GM23338 (cell line): Measurements from ENCODE around the gene DIP2C. TPM values are rescaled to one million over a fixed set of nuclear protein-coding genes. Genes with fewer than 3 reads are reported as not detected.

ENCODE experiments used
- ATAC-seq: fragments of 200-7000 bp; cut with Tn5 transposase; 3 replicates; pipeline ENCODE4 v1.9.1; 2020
- DNase-seq: peaks from one replicate; pipeline ENCODE4 v3.0.0-alpha.2; 2015; ENCODE audit warnings: low spot score
- H2AFZ ChIP-seq: fragments of 200-600 bp; sonication (generic); 2 replicates; pipeline ENCODE4 v1.8.0; 2016; ENCODE audit warnings: antibody characterized with exemption, mild to moderate bottlenecking, moderate library complexity
- H3F3A ChIP-seq: fragments of 200-600 bp; sonication (generic); replicated peaks from 2 replicates; pipeline ENCODE4 v1.8.0; 2017; ENCODE audit warnings: antibody characterized with exemption, mixed run types, low read depth
- H3K27ac ChIP-seq: fragments of 200-600 bp; sonication (generic); 2 replicates; pipeline ENCODE4 v1.6.1; 2016; ENCODE audit warnings: low read depth
- H3K27me3 ChIP-seq: fragments of 200-600 bp; sonication (generic); 2 replicates; pipeline ENCODE4 v1.8.0; 2016; ENCODE audit warnings: mild to moderate bottlenecking, mixed run types, moderate library complexity; ENCODE audit not compliant: insufficient read depth
- H3K36me3 ChIP-seq: fragments of 200-600 bp; sonication (generic); 2 replicates; pipeline ENCODE4 v1.8.0; 2016; ENCODE audit warnings: mild to moderate bottlenecking; ENCODE audit not compliant: insufficient read depth
- H3K4me1 ChIP-seq: fragments of 200-600 bp; sonication (generic); 2 replicates; pipeline ENCODE4 v1.8.0; 2016; ENCODE audit warnings: mild to moderate bottlenecking, moderate library complexity; ENCODE audit not compliant: insufficient read depth
- H3K4me2 ChIP-seq: fragments of 200-600 bp; sonication (generic); 2 replicates; pipeline ENCODE4 v1.7.1; 2017; ENCODE audit warnings: mixed run types
- H3K4me3 ChIP-seq: fragments of 200-600 bp; sonication (generic); 2 replicates; pipeline ENCODE4 v1.6.1; 2016; ENCODE audit warnings: mixed run types
- H3K79me2 ChIP-seq: fragments of 200-600 bp; sonication (generic); replicated peaks from 2 replicates; pipeline ENCODE4 v1.8.0; 2017; ENCODE audit warnings: mild to moderate bottlenecking; ENCODE audit not compliant: insufficient read depth
- H3K9me2 ChIP-seq: fragments of 200-600 bp; sonication (generic); 2 replicates; pipeline ENCODE4 v1.8.0; 2017; ENCODE audit not compliant: insufficient read depth
- H4K20me1 ChIP-seq: fragments of 200-600 bp; sonication (generic); replicated peaks from 2 replicates; pipeline ENCODE4 v1.8.0; 2017; ENCODE audit warnings: mild to moderate bottlenecking; ENCODE audit not compliant: insufficient read depth
- H3K27ac Mint-ChIP-seq: 2 replicates; pipeline ENCODE4 v1.8.0; 2020; ENCODE audit warnings: inconsistent platforms, mild to moderate bottlenecking, moderate library complexity, mixed read lengths
- H3K27me3 Mint-ChIP-seq: 3 replicates; pipeline ENCODE4 v1.8.0; 2022; ENCODE audit warnings: low read depth, mild to moderate bottlenecking, moderate library complexity, mixed read lengths, inconsistent platforms; ENCODE audit not compliant: insufficient read depth, poor library complexity
- H3K36me3 Mint-ChIP-seq: 3 replicates; pipeline ENCODE4 v1.8.0; 2021; ENCODE audit warnings: low read depth, mild to moderate bottlenecking, inconsistent platforms, moderate library complexity, mixed read lengths
- H3K4me1 Mint-ChIP-seq: 3 replicates; pipeline ENCODE4 v1.8.0; 2020; ENCODE audit warnings: mild to moderate bottlenecking, inconsistent platforms, mixed read lengths
- H3K4me3 Mint-ChIP-seq: 3 replicates; pipeline ENCODE4 v1.8.0; 2021; ENCODE audit warnings: moderate library complexity, mild to moderate bottlenecking, inconsistent platforms, mixed read lengths
- H3K9me3 Mint-ChIP-seq: 3 replicates; pipeline ENCODE4 v1.8.0; 2020; ENCODE audit warnings: moderate library complexity, mild to moderate bottlenecking, inconsistent platforms, mixed read lengths
- CREB1 ChIP-seq: fragments of 250-450 bp; sonication (Bioruptor Pico); IDR thresholded peaks from 2 replicates; pipeline ENCODE4 v1.5.0; 2020; ENCODE audit warnings: low read depth, mild to moderate bottlenecking, moderate library complexity
- EZH2 ChIP-seq: fragments of 200-600 bp; sonication (generic); IDR thresholded peaks from one replicate; pipeline ENCODE4 v1.8.0; 2017; ENCODE audit warnings: antibody characterized with exemption, mild to moderate bottlenecking, low read depth; ENCODE audit not compliant: unreplicated experiment
- JUNB ChIP-seq: IDR thresholded peaks from one replicate; pipeline ENCODE4 v1.6.1; 2016; ENCODE audit warnings: antibody characterized with exemption; ENCODE audit not compliant: unreplicated experiment
- NANOG ChIP-seq: IDR thresholded peaks from 2 replicates; pipeline ENCODE4 v1.6.1; 2016; ENCODE audit warnings: antibody characterized with exemption, borderline replicate concordance
- POLR2AphosphoS5 ChIP-seq: IDR thresholded peaks from 2 replicates; pipeline ENCODE4 v1.6.1; 2016; ENCODE audit warnings: antibody characterized with exemption, low read depth
- ZNF114 ChIP-seq: fragments of 250-450 bp; sonication (Bioruptor Pico); IDR thresholded peaks from 2 replicates; pipeline ENCODE4 v1.5.0; 2020; ENCODE audit warnings: mild to moderate bottlenecking, moderate library complexity
- ZNF331 ChIP-seq: fragments of 250-450 bp; sonication (Bioruptor Pico); IDR thresholded peaks from 2 replicates; pipeline ENCODE4 v1.5.0; 2020; ENCODE audit warnings: low read depth, mild to moderate bottlenecking, moderate library complexity
- polyA plus RNA-seq: library from polyadenylated mRNA; unstranded; fragments of >200 nt; fragmentation: Nextera tagmentation; extraction: Ambion mirVana; gene quantifications from 2 replicates; pipeline ENCODE4 v1.2.1, GENCODE V29; 2016
- total RNA-seq: library from RNA; depleted of rRNA; stranded (reverse); fragments of >200 nt; shearing (Covaris generic); gene quantifications from 2 replicates; pipeline ENCODE4 v1.2.3, GENCODE V29; 2014
- TF ChIP-seq, protein P1 (sequence below), 2 experiments: fragments of 200-600 bp in 1 of 2; sonication (generic) in 1 of 2; conservative IDR thresholded peaks; 2 replicates each; pipeline versions ENCODE4 v1.5.1 to v1.6.1; 2016 to 2017; ENCODE audit warnings: antibody characterized with exemption in 2 of 2, low read depth in 2 of 2, mild to moderate bottlenecking in 2 of 2, moderate library complexity in 1 of 2
- TF ChIP-seq, protein P2 (sequence below): fragments of 250-450 bp; sonication (Bioruptor Pico); IDR thresholded peaks from 2 replicates; pipeline ENCODE4 v1.5.0; 2020; ENCODE audit warnings: mild to moderate bottlenecking, moderate library complexity
- TF ChIP-seq, protein P3 (sequence below): IDR thresholded peaks from 2 replicates; pipeline ENCODE4 v1.6.1; 2016; ENCODE audit warnings: antibody characterized with exemption
- TF ChIP-seq, protein P4 (sequence below): IDR thresholded peaks from one replicate; pipeline ENCODE4 v1.6.1; 2018; ENCODE audit warnings: antibody characterized with exemption; ENCODE audit not compliant: unreplicated experiment

The DIP2C gene
- total and polyA plus RNA-seq, 2 experiments from 2014 or later: 5.1 to 7.7 TPM

DNA sequence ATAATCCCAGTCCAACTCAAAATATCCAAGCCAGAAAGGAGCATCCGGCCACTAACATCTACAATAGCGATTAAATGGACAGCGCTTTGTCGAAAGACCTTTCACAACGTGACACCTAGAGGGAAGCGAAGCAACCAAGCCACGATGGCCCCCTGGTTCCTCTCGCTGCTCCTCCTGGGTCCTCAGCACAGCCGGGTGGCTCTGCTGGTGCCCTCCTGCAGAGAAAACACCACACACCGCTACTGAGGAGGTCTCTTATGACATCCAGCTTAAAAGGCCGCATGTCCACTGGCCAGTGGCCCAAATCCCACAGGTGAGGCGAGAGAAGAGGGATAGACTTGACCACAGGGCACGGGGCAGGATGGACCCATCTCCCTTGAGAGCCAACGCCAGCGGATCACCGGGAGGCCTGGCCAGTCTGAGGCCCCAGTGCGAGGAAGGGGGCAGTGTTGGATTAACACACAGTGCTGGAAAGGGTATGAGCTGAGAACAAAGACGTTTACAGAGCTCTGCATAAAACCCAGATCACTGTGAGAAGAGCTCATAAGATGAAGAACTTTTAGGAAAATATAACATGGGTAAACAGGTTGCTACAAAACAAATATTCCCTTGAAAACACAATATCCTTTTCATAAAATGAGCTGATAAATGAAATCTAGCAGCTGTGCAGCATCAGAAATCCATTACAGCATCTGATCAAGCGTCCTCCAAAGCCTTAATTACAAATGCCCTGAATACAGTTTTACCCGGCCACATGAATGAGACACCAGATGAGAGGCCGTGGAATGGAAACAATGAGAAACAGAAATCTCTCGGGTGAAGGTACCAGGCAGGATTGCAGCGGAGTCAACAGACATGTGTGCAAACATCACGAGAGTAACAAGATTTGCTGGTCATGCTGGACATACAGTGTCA is 236.7 kb downstream of the DIP2C start:
- no peak for DNase-seq
- no peaks in the 10 kb centered on the region for H3F3A ChIP-seq
- H3K9me3 Mint-ChIP-seq: no peaks in the 10 kb centered on the region

More for the DNA sequence above, 236.7 kb downstream of the DIP2C start:
- Histone ChIP-seq H2AFZ (no peak overlapping the region), H3K36me3 (no peaks in the 10 kb centered on the region), H3K27me3 (no peaks in the 10 kb centered on the region), H3K79me2 (no peaks in the 10 kb centered on the region), H3K4me2 (no peak overlapping the region), H3K27ac (no peak overlapping the region), H3K4me1 (no peaks in the 10 kb centered on the region), H3K9me2 (no peaks in the 10 kb centered on the region), H3K4me3 (no peak overlapping the region), H4K20me1 (no peaks in the 10 kb centered on the region)
- Mint-ChIP-seq H3K4me1 (peaks cover 18% of the 10 kb centered on the region), H3K27me3 (peaks cover 6% of the 10 kb centered on the region), H3K36me3 (no peaks in the 10 kb centered on the region; the same call in 1 of the 3 replicates), H3K4me3 (no peak overlapping the region), H3K27ac (no peak overlapping the region)
- no peak for TF ChIP-seq NANOG
- TF ChIP-seq, protein P1, sequence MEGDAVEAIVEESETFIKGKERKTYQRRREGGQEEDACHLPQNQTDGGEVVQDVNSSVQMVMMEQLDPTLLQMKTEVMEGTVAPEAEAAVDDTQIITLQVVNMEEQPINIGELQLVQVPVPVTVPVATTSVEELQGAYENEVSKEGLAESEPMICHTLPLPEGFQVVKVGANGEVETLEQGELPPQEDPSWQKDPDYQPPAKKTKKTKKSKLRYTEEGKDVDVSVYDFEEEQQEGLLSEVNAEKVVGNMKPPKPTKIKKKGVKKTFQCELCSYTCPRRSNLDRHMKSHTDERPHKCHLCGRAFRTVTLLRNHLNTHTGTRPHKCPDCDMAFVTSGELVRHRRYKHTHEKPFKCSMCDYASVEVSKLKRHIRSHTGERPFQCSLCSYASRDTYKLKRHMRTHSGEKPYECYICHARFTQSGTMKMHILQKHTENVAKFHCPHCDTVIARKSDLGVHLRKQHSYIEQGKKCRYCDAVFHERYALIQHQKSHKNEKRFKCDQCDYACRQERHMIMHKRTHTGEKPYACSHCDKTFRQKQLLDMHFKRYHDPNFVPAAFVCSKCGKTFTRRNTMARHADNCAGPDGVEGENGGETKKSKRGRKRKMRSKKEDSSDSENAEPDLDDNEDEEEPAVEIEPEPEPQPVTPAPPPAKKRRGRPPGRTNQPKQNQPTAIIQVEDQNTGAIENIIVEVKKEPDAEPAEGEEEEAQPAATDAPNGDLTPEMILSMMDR (conservative IDR thresholded peaks at IDR 0.05; ENCODE audit: low read depth in 2 of 2): no peak; a peak in 1 of 4 replicates
- no peak for TF ChIP-seq CREB1 (CRISPR knock-in tag)
- TF ChIP-seq ZNF114 (CRISPR knock-in tag): no peak
- TF ChIP-seq JUNB: no peak
- TF ChIP-seq, protein P2, sequence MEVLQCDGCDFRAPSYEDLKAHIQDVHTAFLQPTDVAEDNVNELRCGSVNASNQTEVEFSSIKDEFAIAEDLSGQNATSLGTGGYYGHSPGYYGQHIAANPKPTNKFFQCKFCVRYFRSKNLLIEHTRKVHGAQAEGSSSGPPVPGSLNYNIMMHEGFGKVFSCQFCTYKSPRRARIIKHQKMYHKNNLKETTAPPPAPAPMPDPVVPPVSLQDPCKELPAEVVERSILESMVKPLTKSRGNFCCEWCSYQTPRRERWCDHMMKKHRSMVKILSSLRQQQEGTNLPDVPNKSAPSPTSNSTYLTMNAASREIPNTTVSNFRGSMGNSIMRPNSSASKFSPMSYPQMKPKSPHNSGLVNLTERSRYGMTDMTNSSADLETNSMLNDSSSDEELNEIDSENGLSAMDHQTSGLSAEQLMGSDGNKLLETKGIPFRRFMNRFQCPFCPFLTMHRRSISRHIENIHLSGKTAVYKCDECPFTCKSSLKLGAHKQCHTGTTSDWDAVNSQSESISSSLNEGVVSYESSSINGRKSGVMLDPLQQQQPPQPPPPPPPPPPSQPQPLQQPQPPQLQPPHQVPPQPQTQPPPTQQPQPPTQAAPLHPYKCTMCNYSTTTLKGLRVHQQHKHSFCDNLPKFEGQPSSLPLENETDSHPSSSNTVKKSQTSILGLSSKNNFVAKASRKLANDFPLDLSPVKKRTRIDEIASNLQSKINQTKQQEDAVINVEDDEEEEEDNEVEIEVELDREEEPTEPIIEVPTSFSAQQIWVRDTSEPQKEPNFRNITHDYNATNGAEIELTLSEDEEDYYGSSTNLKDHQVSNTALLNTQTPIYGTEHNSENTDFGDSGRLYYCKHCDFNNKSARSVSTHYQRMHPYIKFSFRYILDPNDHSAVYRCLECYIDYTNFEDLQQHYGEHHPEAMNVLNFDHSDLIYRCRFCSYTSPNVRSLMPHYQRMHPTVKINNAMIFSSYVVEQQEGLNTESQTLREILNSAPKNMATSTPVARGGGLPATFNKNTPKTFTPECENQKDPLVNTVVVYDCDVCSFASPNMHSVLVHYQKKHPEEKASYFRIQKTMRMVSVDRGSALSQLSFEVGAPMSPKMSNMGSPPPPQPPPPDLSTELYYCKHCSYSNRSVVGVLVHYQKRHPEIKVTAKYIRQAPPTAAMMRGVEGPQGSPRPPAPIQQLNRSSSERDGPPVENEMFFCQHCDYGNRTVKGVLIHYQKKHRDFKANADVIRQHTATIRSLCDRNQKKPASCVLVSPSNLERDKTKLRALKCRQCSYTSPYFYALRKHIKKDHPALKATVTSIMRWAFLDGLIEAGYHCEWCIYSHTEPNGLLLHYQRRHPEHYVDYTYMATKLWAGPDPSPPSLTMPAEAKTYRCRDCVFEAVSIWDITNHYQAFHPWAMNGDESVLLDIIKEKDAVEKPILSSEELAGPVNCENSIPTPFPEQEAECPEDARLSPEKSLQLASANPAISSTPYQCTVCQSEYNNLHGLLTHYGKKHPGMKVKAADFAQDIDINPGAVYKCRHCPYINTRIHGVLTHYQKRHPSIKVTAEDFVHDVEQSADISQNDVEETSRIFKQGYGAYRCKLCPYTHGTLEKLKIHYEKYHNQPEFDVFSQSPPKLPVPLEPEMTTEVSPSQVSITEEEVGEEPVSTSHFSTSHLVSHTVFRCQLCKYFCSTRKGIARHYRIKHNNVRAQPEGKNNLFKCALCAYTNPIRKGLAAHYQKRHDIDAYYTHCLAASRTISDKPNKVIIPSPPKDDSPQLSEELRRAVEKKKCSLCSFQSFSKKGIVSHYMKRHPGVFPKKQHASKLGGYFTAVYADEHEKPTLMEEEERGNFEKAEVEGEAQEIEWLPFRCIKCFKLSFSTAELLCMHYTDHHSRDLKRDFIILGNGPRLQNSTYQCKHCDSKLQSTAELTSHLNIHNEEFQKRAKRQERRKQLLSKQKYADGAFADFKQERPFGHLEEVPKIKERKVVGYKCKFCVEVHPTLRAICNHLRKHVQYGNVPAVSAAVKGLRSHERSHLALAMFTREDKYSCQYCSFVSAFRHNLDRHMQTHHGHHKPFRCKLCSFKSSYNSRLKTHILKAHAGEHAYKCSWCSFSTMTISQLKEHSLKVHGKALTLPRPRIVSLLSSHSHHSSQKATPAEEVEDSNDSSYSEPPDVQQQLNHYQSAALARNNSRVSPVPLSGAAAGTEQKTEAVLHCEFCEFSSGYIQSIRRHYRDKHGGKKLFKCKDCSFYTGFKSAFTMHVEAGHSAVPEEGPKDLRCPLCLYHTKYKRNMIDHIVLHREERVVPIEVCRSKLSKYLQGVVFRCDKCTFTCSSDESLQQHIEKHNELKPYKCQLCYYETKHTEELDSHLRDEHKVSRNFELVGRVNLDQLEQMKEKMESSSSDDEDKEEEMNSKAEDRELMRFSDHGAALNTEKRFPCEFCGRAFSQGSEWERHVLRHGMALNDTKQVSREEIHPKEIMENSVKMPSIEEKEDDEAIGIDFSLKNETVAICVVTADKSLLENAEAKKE (CRISPR knock-in tag): no peak
- TF ChIP-seq, protein P3, sequence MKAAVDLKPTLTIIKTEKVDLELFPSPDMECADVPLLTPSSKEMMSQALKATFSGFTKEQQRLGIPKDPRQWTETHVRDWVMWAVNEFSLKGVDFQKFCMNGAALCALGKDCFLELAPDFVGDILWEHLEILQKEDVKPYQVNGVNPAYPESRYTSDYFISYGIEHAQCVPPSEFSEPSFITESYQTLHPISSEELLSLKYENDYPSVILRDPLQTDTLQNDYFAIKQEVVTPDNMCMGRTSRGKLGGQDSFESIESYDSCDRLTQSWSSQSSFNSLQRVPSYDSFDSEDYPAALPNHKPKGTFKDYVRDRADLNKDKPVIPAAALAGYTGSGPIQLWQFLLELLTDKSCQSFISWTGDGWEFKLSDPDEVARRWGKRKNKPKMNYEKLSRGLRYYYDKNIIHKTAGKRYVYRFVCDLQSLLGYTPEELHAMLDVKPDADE: no peak
- no peak for TF ChIP-seq EZH2
- TF ChIP-seq POLR2AphosphoS5: no peak
- no peak for TF ChIP-seq ZNF331 (CRISPR knock-in tag)
- TF ChIP-seq, protein P4, sequence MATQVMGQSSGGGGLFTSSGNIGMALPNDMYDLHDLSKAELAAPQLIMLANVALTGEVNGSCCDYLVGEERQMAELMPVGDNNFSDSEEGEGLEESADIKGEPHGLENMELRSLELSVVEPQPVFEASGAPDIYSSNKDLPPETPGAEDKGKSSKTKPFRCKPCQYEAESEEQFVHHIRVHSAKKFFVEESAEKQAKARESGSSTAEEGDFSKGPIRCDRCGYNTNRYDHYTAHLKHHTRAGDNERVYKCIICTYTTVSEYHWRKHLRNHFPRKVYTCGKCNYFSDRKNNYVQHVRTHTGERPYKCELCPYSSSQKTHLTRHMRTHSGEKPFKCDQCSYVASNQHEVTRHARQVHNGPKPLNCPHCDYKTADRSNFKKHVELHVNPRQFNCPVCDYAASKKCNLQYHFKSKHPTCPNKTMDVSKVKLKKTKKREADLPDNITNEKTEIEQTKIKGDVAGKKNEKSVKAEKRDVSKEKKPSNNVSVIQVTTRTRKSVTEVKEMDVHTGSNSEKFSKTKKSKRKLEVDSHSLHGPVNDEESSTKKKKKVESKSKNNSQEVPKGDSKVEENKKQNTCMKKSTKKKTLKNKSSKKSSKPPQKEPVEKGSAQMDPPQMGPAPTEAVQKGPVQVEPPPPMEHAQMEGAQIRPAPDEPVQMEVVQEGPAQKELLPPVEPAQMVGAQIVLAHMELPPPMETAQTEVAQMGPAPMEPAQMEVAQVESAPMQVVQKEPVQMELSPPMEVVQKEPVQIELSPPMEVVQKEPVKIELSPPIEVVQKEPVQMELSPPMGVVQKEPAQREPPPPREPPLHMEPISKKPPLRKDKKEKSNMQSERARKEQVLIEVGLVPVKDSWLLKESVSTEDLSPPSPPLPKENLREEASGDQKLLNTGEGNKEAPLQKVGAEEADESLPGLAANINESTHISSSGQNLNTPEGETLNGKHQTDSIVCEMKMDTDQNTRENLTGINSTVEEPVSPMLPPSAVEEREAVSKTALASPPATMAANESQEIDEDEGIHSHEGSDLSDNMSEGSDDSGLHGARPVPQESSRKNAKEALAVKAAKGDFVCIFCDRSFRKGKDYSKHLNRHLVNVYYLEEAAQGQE: no peak
- peak; percentile 57; the same call in 2 of the 3 replicates for ATAC-seq
